HG03108 (cell line): ENCODE data around the gene SLC6A2.
"Not testable (repeated sequence)": the region's sequence is repeated elsewhere in the genome, so short reads cannot be mapped to it uniquely, and the experiment has no call there.

Source experiments
- ATAC-seq: cut with Tn5 transposase; IDR thresholded peaks from one replicate; pipeline ENCODE4 v1.9.1; 2021; ENCODE audit warnings: moderate library complexity; ENCODE audit not compliant: unreplicated experiment

Gene SLC6A2

GRCh38 chr16:55709801-55710200, 54.0 kb downstream of the SLC6A2 start:
- no peak for ATAC-seq

- ATAC-seq = no peak
These were observed 54.7 kb downstream of the SLC6A2 start for GRCh38 chr16:55710466-55710865.

- no peak for ATAC-seq
These were observed 56.4 kb downstream of the SLC6A2 start for GRCh38 chr16:55711959-55712876.

GRCh38 chr16:55713103-55713502, 57.3 kb downstream of the SLC6A2 start:
- no peak for ATAC-seq

DNA sequence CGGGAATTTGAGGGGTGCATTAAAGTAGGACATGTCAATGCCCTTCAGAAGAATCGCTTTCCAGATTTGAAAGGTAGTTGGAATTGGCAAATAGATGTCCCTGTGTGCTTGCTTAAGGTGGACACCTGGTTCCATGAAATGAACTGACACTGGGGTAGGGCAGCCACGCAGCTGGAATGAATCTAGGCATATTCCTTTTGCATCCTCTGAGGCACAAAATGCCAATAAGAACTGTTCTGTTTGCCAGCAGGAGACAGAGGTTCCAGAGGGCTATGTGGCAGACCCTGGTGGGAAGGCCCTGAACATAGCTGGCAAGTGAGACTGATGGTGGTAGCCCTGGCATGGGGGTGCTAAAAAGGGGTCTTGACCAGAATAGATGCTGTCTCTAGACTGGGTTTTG, 61.5 kb downstream of the SLC6A2 start:
- ATAC-seq = no peak

- ATAC-seq = no peak
These were observed 69.4 kb downstream of the SLC6A2 start for GRCh38 chr16:55725055-55725777.

DNA sequence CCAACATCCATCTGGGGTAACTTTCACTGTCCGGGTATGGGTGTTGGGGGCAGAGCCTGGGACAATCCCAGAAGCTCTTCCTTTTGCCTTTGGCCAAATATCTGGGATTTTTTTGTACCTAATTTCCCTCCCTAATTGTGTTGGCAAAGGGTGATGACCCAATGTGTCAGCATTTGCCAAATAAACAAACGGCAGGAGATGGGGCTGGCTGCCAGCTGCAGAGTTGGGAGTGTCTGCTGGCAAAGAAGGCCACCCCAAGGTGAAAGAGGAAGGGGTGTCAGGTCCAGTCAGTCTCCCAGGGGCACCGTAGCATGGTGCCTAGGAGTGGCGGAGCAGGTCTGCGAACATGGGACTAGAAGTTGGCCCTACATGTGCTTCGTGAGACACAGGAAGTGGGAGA, 73.0 kb downstream of the SLC6A2 start:
- ATAC-seq = no peak

DNA sequence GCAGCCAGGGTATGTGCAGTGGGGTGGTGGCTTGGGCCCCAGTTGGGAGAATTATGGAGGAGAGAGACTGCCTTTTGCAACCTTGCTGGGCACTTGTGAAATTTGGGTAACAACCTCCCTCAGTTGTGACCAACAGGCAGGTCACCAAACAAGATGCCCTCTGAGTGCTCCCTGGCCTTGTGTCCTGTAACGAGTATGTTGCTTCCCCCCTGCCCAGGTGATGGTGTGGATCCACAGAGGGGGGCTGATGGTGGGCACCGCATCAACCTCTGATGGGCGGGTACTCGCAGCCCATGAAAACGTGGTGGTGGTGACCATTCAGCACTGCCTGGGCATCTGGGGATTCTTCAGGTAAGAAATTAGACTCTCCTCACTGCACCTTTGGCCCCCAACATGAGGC, 74.3 kb downstream of the SLC6A2 start:
- no peak for ATAC-seq

DNA sequence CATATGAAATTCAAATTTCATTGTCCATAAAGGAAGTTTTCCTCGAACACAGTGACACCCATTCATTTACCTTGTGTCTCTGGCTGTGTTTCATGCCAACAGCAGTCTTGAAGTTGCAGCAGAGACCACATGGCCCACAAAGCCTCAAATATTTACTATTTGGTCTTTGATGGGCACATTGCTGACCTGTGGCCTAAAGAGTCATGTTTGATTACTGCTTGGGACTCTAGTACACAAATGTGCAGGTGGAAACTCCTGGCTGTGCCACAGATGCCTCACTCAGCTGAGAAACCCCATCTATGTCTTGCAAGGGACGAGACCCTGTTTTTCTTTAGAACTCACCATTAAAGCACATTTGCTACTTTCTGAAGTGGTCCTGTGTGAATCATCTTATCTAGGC, 76.7 kb downstream of the SLC6A2 start:
- ATAC-seq = no peak

GRCh38 chr16:55734665-55735064, 78.9 kb downstream of the SLC6A2 start:
- ATAC-seq = no peak

DNA sequence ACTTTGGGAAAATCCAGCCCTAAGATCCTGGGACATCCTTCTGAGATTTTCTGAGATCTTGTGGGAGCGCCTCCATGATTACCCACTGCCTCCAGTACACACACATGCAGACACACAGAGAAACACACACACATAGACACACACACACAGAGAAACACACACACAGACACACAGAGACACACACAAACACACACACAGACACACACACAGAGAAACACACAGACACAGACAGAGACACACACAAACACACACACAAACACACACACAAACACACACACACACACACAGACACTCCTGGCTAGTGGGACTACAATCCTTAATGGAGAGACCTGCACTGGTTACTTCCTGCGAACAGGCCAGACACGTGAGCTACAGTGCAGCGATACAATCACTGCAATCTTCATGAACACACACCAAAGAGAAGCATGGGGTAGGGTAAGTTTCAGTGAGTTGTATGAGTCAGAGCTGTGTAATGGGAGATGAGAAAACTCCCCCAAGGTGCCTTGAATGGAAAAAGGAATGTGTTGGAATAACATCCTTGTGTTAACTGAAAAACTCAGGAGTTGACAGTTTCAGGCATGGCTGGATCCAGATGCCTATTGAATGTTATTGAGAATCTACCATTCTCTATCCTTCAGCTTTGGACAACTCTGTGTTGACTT, 79.5 kb downstream of the SLC6A2 start:
- ATAC-seq = no peak

DNA sequence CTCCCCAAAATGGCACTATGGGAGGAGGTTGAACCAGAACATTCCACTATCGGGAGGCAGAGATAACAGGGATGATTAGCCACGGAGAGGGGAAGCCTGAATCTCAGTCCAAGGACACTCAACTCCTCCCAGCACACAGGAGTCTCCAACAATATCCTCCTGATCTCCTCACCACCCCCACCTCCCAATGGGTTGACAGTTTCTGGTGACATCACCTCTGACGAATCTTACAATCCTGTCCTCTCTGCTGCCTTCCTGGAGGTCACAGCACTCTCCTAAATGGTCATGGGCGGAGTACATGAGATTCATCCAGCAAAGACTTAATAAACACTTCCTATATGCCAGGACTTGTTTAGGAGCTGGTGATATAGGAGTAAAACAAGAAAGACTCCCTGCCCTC, 80.9 kb downstream of the SLC6A2 start:
- ATAC-seq = no peak

DNA sequence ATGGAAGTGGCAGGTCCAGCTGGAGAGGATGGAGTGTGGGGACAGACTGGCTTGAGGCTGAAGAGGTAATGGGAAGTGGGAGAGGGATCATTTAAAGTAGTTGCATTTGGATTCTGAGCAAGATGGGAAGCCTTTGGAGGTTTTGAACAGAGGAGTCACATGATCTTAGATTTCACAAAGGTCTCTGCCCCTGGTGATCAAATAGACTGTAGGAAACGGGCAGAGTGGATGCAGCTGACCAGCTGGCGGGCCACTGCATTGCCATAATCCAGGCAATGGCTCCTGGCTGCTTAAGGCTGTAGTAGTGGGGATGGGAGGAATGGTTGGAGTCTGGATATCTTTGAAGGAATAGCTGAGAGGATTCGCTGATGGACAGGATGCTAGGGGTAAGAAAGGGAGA, 81.5 kb downstream of the SLC6A2 start:
- no peak for ATAC-seq

DNA sequence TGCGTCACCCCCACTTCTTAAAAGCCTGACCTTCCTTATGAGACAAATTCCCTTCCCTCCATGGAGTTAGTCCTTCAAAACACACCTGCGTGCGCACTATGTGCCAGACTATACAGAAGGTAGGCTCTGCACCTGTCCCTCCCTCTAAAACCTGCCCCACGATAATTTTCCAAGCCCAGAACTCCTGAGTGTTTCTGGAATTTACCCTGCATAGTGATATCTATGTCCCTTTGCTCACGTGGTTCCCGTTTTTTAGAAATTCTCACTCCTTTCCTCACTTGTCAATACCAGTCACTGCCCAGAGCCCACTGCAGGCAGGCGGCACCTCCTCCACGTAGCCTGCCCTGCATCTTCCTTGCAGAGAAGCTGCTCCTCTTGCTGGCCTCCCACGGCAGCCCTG, 82.2 kb downstream of the SLC6A2 start:
- ATAC-seq = no peak

GRCh38 chr16:55746081-55746480, 90.3 kb downstream of the SLC6A2 start:
- ATAC-seq = no peak

- no peak for ATAC-seq
These were observed 92.0 kb downstream of the SLC6A2 start for GRCh38 chr16:55747785-55748184.

GRCh38 chr16:55752465-55753144, 96.8 kb downstream of the SLC6A2 start:
- ATAC-seq = not testable (repeated sequence)

- not testable (repeated sequence) for ATAC-seq
These were observed 97.4 kb downstream of the SLC6A2 start for GRCh38 chr16:55753145-55753631.
